ENCODE measurements around the gene RNF149. TPM values are rescaled to one million over a fixed set of nuclear protein-coding genes. Genes with fewer than 3 reads are reported as not detected.

Gene RNF149
- total and polyA plus RNA-seq, 2 experiments from 2014 or later, result 38.8 to 47.6 TPM

GRCh38 chr2:101310090-101310833 is 1.8 kb upstream of the RNF149 start:
- Histone ChIP-seq H3K79me2 (replicated peaks; ENCODE audit: insufficient read depth) (peaks cover 32% of the 10 kb centered on the region), H3F3A (replicated peaks; ENCODE audit: low read depth) (no peaks in the 10 kb centered on the region), H2AFZ (peak overlapping the region; percentile 94), H3K4me2 (no peak overlapping the region), H3K36me3 (ENCODE audit: insufficient read depth) (no peaks in the 10 kb centered on the region), H3K4me3 (no peak overlapping the region), H3K27me3 (ENCODE audit: insufficient read depth) (peaks cover 11% of the 10 kb centered on the region), H3K9me2 (ENCODE audit: insufficient read depth) (no peaks in the 10 kb centered on the region), H3K4me1 (ENCODE audit: insufficient read depth) (peaks cover 13% of the 10 kb centered on the region), H3K27ac (ENCODE audit: low read depth) (no peak overlapping the region), H4K20me1 (replicated peaks; ENCODE audit: insufficient read depth) (peaks cover 24% of the 10 kb centered on the region)
- TF ChIP-seq STAT1 (IDR thresholded peaks at IDR 0.05; ENCODE audit: unreplicated experiment) (no peak), EZH2phosphoT487 (IDR thresholded peaks at IDR 0.05; ENCODE audit: unreplicated experiment) (no peak), POLR2AphosphoS5 (IDR thresholded peaks at IDR 0.05; ENCODE audit: low read depth) (no peak), CTCF (conservative IDR thresholded peaks at IDR 0.05; ENCODE audit: low read depth in 2 of 2) (no peak)
- TF ChIP-seq, protein P1, sequence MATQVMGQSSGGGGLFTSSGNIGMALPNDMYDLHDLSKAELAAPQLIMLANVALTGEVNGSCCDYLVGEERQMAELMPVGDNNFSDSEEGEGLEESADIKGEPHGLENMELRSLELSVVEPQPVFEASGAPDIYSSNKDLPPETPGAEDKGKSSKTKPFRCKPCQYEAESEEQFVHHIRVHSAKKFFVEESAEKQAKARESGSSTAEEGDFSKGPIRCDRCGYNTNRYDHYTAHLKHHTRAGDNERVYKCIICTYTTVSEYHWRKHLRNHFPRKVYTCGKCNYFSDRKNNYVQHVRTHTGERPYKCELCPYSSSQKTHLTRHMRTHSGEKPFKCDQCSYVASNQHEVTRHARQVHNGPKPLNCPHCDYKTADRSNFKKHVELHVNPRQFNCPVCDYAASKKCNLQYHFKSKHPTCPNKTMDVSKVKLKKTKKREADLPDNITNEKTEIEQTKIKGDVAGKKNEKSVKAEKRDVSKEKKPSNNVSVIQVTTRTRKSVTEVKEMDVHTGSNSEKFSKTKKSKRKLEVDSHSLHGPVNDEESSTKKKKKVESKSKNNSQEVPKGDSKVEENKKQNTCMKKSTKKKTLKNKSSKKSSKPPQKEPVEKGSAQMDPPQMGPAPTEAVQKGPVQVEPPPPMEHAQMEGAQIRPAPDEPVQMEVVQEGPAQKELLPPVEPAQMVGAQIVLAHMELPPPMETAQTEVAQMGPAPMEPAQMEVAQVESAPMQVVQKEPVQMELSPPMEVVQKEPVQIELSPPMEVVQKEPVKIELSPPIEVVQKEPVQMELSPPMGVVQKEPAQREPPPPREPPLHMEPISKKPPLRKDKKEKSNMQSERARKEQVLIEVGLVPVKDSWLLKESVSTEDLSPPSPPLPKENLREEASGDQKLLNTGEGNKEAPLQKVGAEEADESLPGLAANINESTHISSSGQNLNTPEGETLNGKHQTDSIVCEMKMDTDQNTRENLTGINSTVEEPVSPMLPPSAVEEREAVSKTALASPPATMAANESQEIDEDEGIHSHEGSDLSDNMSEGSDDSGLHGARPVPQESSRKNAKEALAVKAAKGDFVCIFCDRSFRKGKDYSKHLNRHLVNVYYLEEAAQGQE (IDR thresholded peaks at IDR 0.05; ENCODE audit: unreplicated experiment), result no peak
- peaks cover 3% of the 10 kb centered on the region; the same call in 1 of the 3 replicates for H3K36me3 Mint-ChIP-seq (ENCODE audit: low read depth)
- no peak overlapping the region; the same call in 2 of the 3 replicates for H3K4me3 Mint-ChIP-seq
- ATAC-seq (no peak), DNase-seq (ENCODE audit: low spot score) (no peak)
- H3K27ac Mint-ChIP-seq, result no peak overlapping the region
- peaks cover 29% of the 10 kb centered on the region for H3K4me1 Mint-ChIP-seq
- peaks cover 4% of the 10 kb centered on the region for H3K27me3 Mint-ChIP-seq (ENCODE audit: insufficient read depth, low read depth, poor library complexity)
- no peaks in the 10 kb centered on the region for H3K9me3 Mint-ChIP-seq

DNA sequence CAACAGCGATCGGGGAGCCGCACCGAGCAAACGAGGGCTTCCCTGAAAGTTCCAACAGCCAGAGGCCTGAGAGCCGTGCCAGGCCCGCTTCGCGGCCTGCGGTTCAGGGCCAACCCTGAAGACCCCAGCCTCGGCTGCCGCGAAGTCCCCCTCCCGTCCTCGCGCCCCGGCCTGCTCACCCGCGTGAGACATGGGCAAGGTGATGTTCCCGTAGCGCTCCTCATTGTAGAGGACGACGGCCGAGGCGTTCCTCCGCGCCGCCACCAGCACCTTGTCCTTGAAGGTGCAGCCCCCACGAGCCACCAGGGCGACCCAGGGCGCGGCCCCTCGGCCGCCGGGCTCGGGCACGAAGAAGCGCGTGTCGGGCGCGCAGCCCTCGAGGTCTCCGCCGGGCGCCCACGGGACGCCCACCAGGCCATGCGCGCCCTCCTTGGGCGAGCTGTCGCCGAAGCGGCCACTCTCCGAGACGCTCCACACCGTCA is 510 bp downstream of the RNF149 start:
- DNase-seq (ENCODE audit: low spot score) (peak; percentile 45), ATAC-seq (peak; percentile 49)
- H3K4me3 ChIP-seq, result peak overlapping the region; percentile 92
- Mint-ChIP-seq H3K4me3 (peak overlapping the region; percentile 90), H3K27me3 (ENCODE audit: insufficient read depth, low read depth, poor library complexity) (peaks cover 4% of the 10 kb centered on the region), H3K4me1 (peaks cover 30% of the 10 kb centered on the region), H3K36me3 (ENCODE audit: low read depth) (peaks cover 3% of the 10 kb centered on the region; the same call in 1 of the 3 replicates), H3K27ac (no peak overlapping the region), H3K9me3 (no peaks in the 10 kb centered on the region)
- peaks cover 4% of the 10 kb centered on the region; the same call in 1 of the 2 replicates for H3F3A ChIP-seq (replicated peaks; ENCODE audit: low read depth)
- H3K36me3 ChIP-seq (ENCODE audit: insufficient read depth), result no peaks in the 10 kb centered on the region
- H3K9me2 ChIP-seq (ENCODE audit: insufficient read depth), result no peaks in the 10 kb centered on the region
- peak overlapping the region; percentile 88 for H2AFZ ChIP-seq
- peaks cover 13% of the 10 kb centered on the region for H3K4me1 ChIP-seq (ENCODE audit: insufficient read depth)
- H4K20me1 ChIP-seq (replicated peaks; ENCODE audit: insufficient read depth), result peaks cover 38% of the 10 kb centered on the region
- H3K27ac ChIP-seq (ENCODE audit: low read depth), result no peak overlapping the region
- peaks cover 53% of the 10 kb centered on the region for H3K79me2 ChIP-seq (replicated peaks; ENCODE audit: insufficient read depth)
- peak overlapping the region; percentile 98 for H3K4me2 ChIP-seq
- H3K27me3 ChIP-seq (ENCODE audit: insufficient read depth), result peaks cover 11% of the 10 kb centered on the region
- TF ChIP-seq, protein P2, sequence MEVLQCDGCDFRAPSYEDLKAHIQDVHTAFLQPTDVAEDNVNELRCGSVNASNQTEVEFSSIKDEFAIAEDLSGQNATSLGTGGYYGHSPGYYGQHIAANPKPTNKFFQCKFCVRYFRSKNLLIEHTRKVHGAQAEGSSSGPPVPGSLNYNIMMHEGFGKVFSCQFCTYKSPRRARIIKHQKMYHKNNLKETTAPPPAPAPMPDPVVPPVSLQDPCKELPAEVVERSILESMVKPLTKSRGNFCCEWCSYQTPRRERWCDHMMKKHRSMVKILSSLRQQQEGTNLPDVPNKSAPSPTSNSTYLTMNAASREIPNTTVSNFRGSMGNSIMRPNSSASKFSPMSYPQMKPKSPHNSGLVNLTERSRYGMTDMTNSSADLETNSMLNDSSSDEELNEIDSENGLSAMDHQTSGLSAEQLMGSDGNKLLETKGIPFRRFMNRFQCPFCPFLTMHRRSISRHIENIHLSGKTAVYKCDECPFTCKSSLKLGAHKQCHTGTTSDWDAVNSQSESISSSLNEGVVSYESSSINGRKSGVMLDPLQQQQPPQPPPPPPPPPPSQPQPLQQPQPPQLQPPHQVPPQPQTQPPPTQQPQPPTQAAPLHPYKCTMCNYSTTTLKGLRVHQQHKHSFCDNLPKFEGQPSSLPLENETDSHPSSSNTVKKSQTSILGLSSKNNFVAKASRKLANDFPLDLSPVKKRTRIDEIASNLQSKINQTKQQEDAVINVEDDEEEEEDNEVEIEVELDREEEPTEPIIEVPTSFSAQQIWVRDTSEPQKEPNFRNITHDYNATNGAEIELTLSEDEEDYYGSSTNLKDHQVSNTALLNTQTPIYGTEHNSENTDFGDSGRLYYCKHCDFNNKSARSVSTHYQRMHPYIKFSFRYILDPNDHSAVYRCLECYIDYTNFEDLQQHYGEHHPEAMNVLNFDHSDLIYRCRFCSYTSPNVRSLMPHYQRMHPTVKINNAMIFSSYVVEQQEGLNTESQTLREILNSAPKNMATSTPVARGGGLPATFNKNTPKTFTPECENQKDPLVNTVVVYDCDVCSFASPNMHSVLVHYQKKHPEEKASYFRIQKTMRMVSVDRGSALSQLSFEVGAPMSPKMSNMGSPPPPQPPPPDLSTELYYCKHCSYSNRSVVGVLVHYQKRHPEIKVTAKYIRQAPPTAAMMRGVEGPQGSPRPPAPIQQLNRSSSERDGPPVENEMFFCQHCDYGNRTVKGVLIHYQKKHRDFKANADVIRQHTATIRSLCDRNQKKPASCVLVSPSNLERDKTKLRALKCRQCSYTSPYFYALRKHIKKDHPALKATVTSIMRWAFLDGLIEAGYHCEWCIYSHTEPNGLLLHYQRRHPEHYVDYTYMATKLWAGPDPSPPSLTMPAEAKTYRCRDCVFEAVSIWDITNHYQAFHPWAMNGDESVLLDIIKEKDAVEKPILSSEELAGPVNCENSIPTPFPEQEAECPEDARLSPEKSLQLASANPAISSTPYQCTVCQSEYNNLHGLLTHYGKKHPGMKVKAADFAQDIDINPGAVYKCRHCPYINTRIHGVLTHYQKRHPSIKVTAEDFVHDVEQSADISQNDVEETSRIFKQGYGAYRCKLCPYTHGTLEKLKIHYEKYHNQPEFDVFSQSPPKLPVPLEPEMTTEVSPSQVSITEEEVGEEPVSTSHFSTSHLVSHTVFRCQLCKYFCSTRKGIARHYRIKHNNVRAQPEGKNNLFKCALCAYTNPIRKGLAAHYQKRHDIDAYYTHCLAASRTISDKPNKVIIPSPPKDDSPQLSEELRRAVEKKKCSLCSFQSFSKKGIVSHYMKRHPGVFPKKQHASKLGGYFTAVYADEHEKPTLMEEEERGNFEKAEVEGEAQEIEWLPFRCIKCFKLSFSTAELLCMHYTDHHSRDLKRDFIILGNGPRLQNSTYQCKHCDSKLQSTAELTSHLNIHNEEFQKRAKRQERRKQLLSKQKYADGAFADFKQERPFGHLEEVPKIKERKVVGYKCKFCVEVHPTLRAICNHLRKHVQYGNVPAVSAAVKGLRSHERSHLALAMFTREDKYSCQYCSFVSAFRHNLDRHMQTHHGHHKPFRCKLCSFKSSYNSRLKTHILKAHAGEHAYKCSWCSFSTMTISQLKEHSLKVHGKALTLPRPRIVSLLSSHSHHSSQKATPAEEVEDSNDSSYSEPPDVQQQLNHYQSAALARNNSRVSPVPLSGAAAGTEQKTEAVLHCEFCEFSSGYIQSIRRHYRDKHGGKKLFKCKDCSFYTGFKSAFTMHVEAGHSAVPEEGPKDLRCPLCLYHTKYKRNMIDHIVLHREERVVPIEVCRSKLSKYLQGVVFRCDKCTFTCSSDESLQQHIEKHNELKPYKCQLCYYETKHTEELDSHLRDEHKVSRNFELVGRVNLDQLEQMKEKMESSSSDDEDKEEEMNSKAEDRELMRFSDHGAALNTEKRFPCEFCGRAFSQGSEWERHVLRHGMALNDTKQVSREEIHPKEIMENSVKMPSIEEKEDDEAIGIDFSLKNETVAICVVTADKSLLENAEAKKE (CRISPR knock-in tag; IDR thresholded peaks at IDR 0.05), result no peak
